HG02759 (cell line): ENCODE data around the gene BAIAP2.
"Not testable (repeated sequence)": the region's sequence is repeated elsewhere in the genome, so short reads cannot be mapped to it uniquely, and the experiment has no call there.

Experiments
- ATAC-seq: cut with Tn5 transposase; IDR thresholded peaks from one replicate; pipeline ENCODE4 v1.9.1; 2021; ENCODE audit warnings: mild to moderate bottlenecking, moderate library complexity; ENCODE audit not compliant: unreplicated experiment

Gene BAIAP2

DNA sequence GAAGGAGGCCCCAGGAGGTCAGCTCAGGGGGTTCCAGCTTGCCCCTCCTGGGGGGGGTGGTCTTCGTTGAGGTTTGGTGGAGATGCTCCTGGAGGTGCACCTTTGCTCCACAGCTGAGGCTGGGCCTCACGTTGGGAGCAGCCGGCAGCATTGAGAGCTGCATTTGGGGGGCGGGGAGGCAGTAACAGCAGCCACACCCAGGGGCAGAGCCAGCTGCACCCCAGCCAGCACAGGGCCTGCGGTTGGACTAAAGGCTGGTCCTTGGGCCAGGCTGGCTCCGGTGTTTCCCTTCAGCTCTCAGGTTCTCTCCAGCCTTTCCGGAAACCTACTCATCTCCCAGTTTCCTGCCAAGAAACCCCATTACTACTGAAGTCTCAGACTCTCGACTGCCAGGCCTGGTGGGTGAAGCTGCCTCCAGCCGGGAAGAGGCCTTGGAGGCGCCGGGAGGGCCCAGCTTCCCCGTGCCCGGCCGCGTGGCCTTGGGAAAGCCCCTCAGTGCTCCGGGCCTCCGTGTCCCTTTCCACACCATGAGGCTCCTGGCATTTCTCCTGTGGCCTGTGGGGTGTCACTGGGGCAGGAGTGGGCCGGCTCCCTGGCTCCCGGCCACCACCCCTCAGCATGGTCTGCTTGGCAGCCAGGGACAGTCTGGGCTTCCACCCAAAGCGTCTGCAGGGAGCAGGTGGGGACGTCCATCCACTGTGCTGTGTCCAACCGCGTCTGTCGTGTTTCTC, 14.0 kb upstream of the BAIAP2 start:
- ATAC-seq = no peak

DNA sequence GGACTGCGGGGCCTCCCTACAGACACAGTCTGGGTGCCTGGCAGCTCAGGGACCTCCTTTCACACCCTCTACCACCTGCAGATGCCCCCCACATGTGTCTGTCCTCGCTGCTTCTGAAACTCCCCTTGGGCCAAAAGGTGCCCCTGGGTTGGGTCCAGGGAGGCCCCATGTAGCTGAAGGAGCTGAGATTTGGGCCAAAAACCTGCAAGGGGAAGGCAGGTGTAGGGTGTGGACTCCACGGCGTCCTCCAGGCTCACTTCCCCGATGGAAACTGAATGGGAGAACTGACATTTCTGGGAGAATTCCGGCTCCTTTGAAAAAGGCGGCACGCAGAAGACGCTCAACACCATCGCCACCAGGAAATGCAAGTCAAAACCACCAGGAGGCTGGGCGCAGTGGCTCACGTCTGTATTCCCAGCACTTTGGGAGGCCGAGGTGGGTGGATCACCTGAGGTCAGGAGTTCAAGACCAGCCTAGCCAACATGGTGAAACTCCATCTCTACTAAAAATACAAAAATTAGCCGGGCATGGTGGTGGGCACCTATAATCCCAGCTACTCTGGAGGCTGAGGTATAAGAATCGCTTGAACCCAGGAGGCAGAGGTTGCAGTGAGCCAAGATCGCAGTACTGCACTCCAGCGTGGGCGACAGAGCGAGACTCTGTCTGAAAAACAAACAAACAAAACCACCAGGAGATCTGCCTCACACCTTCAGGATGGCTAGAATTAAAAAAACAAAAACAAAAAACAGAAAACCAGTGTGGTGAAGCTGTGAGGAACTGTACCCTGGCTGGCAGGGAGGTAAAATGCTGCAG, 13.2 kb upstream of the BAIAP2 start:
- ATAC-seq = no peak

DNA sequence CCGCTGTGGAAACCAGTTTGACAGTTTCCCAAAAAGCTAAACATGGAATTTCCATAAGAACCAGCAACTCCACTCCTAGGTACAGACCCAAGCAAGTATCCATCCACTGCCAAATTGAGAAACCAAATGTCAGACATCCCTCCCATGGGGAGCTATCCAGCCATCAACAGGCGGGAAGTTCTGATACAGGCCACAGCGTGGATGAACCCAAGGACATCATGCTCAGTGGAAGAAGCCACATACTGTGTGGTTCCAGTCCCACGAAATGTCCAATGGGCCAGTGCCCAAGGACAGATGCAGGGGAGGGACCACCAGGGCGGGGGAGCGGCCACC, 12.6 kb upstream of the BAIAP2 start:
- ATAC-seq = no peak

DNA sequence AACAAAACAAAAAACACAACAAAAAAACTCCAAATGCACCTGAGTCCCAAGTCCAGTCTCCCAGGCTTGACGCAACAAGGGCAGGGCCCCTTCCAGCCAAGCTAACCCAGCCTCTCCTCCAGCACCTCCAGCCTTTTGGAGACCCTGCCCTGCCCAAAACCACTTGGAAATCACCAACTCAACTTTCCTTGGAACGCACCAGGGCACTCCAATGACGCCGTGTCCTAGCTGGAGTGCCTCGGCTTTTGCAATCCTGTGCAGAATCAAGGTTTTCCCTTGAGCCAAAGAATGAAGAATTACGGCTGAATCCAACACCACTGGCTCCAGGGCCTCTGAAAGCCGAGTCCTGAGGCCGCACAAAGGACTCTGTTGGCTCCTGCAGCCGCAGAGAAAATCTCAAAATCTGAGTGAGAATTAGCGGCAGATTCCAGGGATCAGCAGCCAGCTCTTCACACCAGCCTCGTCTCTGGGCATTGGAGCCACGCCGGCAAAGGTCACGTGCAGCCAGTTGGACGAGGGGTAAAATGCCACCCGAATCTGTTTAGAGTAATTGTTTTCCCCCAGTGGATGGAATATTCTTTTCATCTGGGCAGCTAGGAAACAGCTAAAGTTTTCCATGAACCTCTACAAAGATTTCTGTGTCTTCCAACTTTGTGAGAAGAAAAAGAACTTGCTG, 9.7 kb upstream of the BAIAP2 start:
- no peak for ATAC-seq

DNA sequence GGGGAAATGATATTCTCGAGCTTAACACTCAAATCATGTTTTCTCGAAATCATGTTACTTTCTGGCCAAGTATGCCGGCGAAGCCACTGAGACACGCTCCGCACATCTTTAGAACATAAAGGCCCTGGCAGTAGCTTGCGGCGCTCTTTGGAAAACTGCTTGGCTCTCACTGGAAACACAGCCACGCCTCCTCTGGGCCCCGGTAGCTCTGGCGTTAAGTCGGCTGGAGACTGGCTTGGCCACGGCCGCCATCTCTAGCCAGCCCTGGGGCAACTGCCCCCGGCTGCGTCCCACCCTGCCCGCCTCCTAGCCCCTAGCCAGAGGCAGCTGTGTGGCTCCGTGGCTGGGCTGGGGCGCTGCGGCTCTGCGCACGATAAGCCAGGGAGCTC, 9.2 kb upstream of the BAIAP2 start:
- no peak for ATAC-seq

DNA sequence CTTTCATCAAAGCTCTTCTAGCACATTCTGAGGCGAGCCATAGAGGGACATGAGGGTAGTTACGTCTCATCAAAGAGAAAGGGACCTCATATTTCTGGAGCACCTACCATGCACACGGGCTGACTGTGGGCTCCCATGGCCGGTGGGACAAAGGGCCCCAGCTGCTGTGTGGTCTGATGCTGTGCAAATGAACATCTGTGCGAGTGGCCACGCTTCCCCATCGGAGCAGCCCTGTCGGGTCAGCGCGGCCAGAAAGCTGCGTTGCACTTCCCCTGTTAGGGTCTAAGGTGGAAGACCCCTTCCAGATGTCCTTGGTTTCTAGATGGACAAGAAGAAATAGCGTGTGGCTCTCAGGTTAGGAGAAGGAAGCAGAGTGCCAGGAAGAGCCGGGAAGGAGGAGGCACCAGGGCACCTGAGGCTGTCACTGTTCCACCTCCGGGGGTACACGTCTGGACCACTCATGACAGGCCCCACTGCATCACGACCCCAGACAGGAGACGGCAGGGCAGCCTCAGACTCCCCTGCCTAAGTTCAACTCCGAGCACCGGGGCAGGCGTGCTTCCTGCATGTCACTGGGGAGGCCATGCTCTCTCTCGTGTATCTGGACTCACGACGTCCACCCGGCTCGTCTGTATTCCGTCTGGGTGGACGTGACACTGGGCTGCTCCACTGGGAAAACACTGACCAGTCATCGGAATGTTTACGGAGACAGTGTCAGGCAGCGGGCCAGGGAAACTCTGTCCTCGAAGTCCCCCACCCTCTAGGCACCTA, 8.5 kb upstream of the BAIAP2 start:
- no peak for ATAC-seq

DNA sequence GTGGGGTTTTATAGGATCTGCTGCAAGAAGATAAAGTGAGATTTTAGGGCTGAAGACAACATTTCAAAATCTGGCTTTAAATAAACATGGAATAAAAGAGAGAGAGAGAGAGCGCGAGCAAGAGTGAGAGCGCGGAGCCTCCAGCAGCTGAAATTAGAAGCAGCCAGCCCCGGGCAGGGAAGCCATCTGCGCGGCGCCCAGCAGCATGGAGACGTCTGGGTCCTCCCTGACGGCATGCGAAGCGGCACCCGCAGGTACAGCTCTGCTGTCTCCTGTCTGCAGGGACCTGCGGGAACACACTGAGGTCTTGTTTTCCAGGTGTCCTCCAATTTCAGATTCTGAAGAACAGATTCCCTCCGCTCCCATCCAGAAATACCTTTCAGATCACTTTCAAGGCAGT, 7.9 kb upstream of the BAIAP2 start:
- no peak for ATAC-seq

DNA sequence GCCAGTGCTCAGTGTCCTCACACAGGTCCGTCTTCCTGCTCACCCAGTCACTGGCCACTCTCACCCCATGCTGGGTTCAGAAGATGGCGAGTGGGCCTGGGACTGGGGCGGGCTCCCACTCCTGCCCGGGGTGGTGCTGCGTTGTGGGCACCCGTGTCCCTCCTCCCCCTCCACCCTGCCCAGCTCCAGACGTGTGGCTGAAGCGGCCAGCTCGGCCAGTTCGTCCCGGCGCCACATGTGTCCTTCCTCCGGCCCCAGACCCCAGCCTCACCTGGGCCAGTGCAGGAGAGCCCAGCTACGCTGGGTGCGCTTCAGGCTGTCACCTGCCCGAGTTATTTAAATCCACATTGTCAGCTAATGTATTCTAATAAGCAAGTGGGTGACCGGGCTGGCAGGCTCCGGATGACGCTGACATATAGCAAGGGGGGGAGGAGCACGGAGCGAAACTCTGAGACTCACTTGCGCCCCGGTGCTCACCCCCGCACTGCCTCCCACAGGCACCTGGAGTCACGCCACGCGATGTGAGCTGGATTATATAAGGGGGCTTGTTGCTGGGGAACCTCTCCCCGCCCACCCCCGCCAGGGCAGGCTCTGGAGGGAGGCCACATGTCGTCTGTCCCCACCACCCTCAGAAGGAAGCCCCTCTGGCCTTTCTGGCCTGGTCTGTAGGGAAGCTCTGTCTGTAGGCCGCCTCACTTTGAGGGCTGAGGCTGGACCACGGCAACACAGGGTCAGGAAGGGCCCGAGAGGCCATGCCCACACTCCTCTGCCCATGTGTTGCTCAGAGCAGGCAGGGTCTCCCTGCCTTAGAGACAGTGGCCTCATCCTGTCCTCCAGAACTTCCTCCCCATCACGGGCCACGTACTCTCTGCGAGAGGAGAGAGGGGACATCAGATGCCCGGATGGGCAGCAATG, 7.1 kb upstream of the BAIAP2 start:
- no peak for ATAC-seq

DNA sequence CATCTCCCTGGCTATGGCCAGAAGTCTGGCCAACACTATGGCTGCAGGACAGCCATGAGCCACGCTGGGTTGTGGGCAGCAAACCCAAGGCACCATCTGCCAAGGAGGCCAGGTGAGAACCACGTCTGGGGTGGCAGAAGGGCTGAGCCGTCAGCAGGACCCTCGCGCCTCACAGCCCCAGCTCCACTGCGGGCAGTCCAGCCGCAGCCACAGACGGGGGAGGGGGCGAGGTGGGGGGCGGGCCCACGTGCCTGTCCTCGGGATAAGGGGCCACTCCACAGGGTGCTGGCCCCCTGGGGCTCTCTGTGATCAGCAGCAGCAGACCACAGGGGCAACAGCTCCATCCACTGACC, 6.5 kb upstream of the BAIAP2 start:
- no peak for ATAC-seq

DNA sequence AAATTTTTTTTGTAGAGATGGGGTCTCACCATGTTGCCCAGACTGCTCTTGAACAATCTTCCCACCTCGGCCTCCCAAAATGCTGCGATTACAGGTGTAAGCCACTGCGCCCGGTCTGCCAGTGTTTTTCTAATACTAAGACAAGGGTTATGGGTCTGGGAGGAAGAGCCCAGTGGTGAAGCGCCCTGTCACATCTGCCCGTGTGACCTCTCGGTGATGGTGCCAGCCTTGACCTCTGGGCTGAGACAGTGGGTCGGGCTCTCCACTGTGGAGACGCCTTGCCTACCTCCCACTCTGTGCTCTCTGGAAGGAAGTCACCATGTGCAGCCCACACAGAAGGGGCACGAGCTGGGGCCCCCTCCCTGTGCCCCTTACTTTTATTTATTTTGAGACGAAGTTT, 5.1 kb upstream of the BAIAP2 start:
- ATAC-seq = no peak

DNA sequence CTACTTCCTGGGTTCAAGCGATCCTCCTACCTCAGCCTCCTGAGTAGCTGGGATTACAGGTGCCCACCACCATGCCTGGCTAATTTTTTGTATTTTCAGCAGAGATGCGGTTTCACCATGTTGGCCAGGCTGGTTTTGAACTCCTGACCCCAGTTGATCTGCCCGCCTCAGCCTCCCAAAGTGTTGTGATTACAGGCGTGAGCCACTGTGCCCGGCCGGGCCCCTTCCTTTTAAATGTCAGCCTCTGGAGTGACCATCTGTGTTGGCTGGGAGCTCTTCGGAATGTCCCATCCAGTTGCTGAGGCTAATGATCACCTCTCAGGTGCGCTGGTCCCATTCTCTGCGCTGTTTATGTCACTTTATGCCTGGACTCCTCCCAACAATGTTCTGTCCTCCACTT, 4.6 kb upstream of the BAIAP2 start:
- ATAC-seq = not testable (repeated sequence)

DNA sequence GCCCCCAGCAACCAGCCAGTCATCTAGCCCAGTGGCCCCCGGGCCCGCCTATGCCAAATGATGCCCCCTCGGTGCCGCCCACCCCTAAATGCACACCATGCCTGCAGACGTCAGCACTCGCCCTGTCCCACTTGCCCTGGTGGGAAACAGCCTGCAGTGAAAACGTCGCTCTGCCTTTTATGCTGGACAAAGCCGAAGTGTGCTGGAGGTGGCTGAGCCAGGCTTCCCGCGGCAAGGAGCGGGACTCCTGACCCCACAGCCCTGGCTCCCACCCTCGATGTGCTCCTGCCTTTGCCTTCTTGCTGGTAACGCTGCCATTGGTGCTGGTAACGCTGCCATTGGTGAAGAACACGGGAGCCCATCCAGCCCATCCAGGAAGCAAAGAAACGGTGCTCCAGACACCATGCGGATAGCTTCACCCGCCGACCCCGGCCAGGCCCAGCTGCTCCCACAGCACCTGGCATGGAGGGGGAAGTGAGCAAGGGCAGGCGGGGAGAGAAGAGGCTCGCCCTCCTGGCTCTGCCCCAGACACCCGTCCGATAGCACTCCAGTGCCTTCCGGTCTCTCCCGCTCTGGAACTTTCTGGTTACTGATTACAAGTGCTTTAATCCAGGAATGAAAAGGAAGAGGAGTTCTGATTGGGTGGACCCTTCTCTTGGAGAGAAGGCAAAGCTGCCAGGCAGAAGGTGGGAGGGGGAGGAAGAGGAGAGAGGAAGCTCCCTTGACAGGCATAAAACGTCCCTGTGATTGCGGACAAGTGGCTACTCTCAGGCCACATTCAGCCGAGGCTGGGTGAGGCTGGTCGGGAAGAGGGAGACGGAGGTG, 4.0 kb upstream of the BAIAP2 start:
- ATAC-seq = no peak

DNA sequence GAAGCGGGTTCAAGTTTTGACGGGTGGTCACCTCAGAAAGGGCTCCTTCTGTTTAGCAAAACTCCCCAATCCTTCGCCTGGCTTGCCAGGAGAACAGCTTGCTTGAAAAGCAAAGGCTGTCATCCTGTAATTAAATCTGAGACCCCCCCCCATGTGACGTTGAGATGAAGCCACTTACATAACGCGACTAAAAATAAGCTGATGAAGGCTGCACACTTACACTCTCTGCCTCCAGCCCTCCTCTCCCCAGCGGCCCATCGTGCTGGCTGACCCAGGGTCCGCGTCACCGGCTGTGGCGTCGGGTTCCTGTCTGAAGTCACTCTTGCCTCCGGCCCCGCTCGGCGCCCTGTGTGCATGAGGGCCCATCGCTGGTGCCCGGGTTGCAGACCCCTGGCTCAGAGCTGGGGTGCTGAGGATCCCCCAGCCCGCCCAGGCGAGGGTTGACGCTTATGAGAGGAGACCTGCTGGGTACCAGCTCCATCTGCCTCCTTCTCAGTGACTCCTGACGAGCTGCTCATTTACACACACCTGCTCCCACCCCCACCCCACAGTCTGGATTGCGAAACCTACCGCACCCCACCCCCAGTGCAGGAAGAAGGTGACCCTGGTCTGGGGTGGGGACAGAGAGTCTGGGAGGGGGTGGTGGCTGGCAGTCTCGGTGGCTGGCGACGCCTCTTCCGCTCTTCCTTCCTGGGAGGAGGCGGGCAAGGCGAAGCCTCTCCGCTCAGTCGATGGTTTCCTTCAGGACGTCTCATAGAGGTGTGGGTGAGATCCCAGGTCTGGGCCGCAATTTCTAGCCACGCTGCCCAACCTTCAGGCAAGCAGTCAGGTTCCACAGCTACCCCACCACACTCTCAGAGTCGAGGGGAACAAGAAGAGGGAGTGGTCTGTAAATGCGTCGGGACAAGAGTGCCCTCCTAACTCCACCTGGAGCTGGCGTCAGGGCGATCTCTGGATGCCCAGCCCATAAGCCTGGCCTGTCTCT, 3.1 kb upstream of the BAIAP2 start:
- ATAC-seq = no peak

DNA sequence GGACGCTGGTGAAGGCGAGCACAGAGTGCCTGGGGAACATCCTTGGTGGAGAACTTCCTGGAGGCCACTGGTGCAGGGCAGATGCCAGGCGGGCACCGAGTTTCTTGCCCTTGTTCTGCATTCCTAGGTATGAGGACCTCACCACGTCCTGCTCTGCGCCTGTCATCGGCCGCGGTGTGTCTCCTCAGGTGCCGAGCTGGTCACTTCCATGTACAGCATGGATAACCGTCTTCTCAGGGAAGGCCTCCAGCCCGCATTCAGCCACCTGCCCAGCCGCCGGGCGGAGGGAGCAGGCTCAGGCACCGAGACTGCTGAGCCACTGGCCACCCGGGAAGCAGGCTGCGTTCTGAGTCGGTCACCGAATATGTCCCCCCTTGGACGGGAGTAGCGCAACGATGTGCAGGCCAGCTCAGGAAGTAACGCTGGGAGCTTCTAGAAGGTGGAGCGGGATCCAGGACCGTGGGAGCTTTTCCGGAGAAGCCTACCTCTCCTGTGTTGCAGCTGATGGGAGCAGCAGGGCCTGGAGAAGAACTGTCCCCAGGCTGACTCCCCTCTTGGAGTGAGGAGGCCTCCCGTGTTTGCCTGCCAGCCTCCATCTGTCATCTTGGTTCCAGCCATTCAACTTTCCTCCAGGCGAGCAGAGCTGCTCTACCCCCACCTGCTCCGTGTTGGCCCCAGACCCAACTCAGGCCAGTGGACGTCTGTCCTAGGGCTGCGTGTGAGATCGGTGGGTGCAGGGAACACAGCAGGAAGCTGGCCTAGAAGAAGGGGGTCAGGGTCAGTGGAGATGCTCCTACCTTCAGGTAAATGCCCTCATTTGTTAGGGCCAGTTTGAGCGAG, 2.1 kb upstream of the BAIAP2 start:
- ATAC-seq = no peak

DNA sequence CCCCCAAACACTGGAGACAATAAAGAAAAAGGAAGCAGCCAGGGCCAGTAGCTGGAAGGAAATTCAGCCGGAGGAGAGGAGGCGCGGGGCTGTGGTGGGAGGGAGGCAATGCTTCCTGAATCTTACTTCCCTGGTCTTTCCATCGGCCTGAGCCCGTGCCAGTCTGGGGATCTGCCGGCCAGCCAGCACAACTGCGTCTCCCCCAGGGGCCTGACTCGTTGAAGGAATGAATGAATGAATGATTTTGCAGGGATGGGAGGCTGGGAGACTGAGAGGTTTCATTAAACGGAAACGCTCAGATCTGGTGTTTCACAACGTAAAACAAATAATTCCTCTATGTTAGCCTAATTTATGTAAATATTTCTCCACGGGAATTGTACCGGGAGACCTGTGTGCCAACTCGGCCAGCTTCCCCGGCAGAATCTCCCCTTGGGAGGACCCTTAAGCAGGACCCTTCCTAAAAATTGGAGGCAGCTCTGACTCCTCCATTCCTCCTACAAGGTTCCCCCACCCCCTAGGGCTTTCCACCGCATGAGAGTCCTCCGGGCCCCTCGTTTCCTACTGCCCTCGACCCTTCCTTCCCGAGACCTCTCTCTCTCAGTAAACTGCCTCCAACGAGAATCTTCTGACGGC, 1.3 kb upstream of the BAIAP2 start:
- no peak for ATAC-seq

DNA sequence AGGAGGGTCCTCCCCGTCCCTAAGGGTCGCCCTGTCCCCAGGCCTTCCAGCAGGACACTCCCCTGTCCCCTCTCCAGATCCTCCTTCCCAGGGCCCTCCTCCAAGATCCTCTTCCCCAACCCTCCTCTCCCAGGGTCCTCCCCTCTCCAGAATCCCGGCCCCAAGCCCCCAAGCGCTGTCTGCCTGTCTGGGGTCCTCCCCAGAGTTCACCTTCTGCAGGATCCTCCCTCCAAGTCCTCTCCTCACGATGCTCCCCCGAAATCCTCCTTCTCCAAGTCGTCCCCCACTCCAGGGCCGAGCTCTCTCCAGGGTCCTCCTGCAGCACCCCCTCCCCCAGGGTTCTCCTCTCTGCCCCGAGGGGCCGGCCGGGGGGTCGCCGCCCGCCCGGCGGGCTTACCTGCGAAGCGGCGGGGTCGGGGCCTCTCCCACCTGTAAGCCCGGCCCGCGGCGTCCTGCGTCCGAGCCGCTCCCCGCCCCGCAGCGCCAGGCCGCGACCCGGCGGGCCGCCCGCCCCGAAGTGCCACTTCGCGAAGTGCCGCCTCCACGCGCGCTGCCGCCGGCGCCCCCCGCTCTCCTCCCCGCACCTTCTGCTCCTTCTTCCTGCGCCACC, 678 bp upstream of the BAIAP2 start:
- ATAC-seq = peak; percentile 18
